K562 (cell line): ENCODE measurements around the gene PPP1R9B. TPM values are rescaled to one million over a fixed set of nuclear protein-coding genes. Genes with fewer than 3 reads are reported as not detected.
A peak's percentile ranks its signal among the peaks of the same experiment; 100 is the strongest.

Source experiments
- ATF1 ChIP-seq, 2 experiments: fragments of 450-650 bp in 1 of 2; IDR thresholded peaks; 2 replicates each; pipeline ENCODE4 v1.6.1; 2016; ENCODE audit warnings: missing compliant biosample characterization in 1 of 2, missing genetic modification characterization in 1 of 2
- CEBPG ChIP-seq, 3 experiments: fragments of 200-800 bp in 1 of 3; sonication (Bioruptor generic) in 1 of 3; sonication (generic) in 1 of 3; formaldehyde crosslinking in 1 of 3; IDR thresholded peaks in 2 of 3; conservative IDR thresholded peaks in 1 of 3; 2 replicates each; pipeline versions ENCODE4 v1.6.1 to v1.8.0; 2016 to 2022; ENCODE audit warnings: missing compliant biosample characterization in 2 of 3, missing genetic modification characterization in 2 of 3, mild to moderate bottlenecking in 1 of 3, missing genetic modification reagents in 1 of 3
- COPS2 ChIP-seq: fragments of 450-650 bp; conservative IDR thresholded peaks from 2 replicates; pipeline ENCODE4 v1.6.1; 2016; ENCODE audit warnings: mild to moderate bottlenecking, moderate library complexity
- E2F3 ChIP-seq: fragments of 250-450 bp; sonication (Bioruptor Pico); IDR thresholded peaks from 2 replicates; pipeline ENCODE4 v1.4.0; 2020; ENCODE audit warnings: mild to moderate bottlenecking
- FOXP1 ChIP-seq: sonication (generic); formaldehyde crosslinking; IDR thresholded peaks from 2 replicates; pipeline ENCODE4 v1.8.0; 2022; ENCODE audit warnings: mild to moderate bottlenecking, missing genetic modification reagents
- HCFC1 ChIP-seq: IDR thresholded peaks from 2 replicates; pipeline ENCODE4 v1.6.1; 2012; ENCODE audit warnings: low read depth, low read length, improper control_type of control experiment
- HDGF ChIP-seq: fragments of 450-650 bp; IDR thresholded peaks from 2 replicates; pipeline ENCODE4 v1.6.1; 2016
- MAZ ChIP-seq, 2 experiments: fragments of 450-650 bp in 1 of 2; sonication (generic) in 1 of 2; formaldehyde crosslinking; IDR thresholded peaks in 1 of 2; conservative IDR thresholded peaks in 1 of 2; 2 replicates each; pipeline versions ENCODE4 v1.4.0 to v1.5.0; 2020; ENCODE audit warnings: mild to moderate bottlenecking in 1 of 2, missing genetic modification reagents in 1 of 2
- SP1 ChIP-seq: sonication (generic); formaldehyde crosslinking; IDR thresholded peaks from 2 replicates; pipeline ENCODE4 v1.8.1; 2022; ENCODE audit warnings: mild to moderate bottlenecking, missing genetic modification reagents
- TBL1XR1 ChIP-seq, 2 experiments: IDR thresholded peaks; 2 replicates each; pipeline ENCODE4 v1.6.1; 2012; ENCODE audit warnings: improper control_type of control experiment in 2 of 2, low read length in 2 of 2, mild to moderate bottlenecking in 1 of 2
- U2AF1 ChIP-seq: fragments of 200-400 bp; formaldehyde crosslinking; optimal IDR thresholded peaks from 2 replicates; pipeline ENCODE3; 2017; ENCODE audit warnings: mild to moderate bottlenecking, low read depth, low read length, moderate library complexity
- polyA plus RNA-seq, 8 experiments: library from polyadenylated mRNA; depleted of rRNA in 4 of 8; stranded (reverse) in 5 of 8; unstranded in 3 of 8; fragments of >200 nt; fragmentation: Nextera tagmentation in 2 of 8; fragmentation: Illumina TruSeq in 1 of 8; extraction: Ambion mirVana in 2 of 8; extraction: Trizol in 1 of 8; gene quantifications; 2 replicates each; pipeline versions ENCODE4 v1.2.1 to v1.2.3, GENCODE V29; 2011 to 2014; ENCODE audit warnings: inconsistent platforms in 1 of 8, missing spikeins in 1 of 8
- total RNA-seq, 7 experiments: library from RNA; depleted of rRNA in 6 of 7; stranded (reverse); fragments of >200 nt in 6 of 7; fragmentation: Illumina TruSeq in 2 of 7; extraction: Trizol in 2 of 7; gene quantifications; 2 replicates each; pipeline versions ENCODE4 v1.2.1 to v1.2.3, GENCODE V29; 2011 to 2021; ENCODE audit warnings: low replicate concordance in 1 of 7
- TF ChIP-seq, protein P1 (sequence below), 2 experiments: fragments of 450-650 bp; IDR thresholded peaks; 2 replicates each; pipeline ENCODE4 v1.6.1; 2016
- TF ChIP-seq, protein P2 (sequence below): sonication (generic); formaldehyde crosslinking; IDR thresholded peaks from 2 replicates; pipeline ENCODE4 v1.9.0; 2022; ENCODE audit warnings: mild to moderate bottlenecking, missing genetic modification reagents
- TF ChIP-seq, protein P3 (sequence below), 3 experiments: IDR thresholded peaks in 2 of 3; conservative IDR thresholded peaks in 1 of 3; 2 replicates each; pipeline ENCODE4 v1.5.1; 2011 to 2012; ENCODE audit warnings: low read length in 3 of 3, mild to moderate bottlenecking in 3 of 3, control low read depth in 2 of 3, improper control_type of control experiment in 1 of 3, inconsistent platforms in 1 of 3, low read depth in 1 of 3, mixed read lengths in 1 of 3, moderate library complexity in 1 of 3; ENCODE audit not compliant: insufficient read depth in 2 of 3

The PPP1R9B gene
- total and polyA plus RNA-seq, 9 of the 15 experiments (the other 6 are each of a cell fraction or from before 2014, with no cell fraction given): 0.10 to 63.5 (median 24.7) TPM

DNA sequence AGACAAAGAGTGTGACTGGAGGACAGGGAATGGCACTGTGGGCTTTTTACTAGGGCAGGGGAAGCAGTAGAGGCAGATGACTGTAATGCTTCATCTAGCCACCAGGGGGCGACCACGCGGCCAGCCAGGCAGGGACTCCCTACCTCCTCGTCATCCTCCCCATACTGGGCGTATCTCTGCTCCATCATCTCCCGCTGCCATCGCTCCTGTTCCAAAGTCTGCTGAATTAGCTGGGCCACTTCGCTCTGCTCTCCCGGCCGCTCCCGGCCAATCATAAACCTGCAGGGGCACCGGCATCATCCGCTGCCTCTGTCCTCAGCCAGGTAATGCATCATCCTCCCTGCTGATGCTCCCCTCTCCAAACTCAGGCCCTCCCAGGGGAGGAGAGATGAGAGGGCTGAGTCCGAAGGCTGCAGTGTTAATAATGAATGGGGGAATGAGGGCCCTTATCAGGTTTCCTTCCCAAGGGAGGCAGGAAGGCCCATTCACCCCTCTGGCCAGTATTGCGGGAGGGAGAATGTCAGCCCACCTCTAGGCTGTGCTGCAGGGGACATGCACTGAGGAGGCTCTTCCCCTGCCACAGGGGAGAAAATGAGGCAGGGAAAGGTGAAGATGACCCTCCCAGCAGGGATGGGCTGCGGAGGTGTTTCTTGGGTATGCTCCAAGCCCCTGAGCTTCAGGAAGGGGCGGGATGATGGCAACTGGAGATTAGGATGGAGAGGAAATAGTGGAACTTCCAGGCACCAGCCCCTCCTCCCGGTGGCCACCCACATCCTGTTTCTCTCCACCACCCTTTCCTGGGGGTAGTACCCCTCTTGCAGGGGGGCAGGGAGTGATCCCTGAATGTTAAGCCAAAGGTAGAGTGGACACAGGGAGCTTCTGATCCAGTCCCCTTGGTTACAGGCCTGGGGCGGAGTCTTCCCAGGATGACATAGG lies 10.3 kb downstream of the PPP1R9B start (continued):
- TF ChIP-seq, protein P1, sequence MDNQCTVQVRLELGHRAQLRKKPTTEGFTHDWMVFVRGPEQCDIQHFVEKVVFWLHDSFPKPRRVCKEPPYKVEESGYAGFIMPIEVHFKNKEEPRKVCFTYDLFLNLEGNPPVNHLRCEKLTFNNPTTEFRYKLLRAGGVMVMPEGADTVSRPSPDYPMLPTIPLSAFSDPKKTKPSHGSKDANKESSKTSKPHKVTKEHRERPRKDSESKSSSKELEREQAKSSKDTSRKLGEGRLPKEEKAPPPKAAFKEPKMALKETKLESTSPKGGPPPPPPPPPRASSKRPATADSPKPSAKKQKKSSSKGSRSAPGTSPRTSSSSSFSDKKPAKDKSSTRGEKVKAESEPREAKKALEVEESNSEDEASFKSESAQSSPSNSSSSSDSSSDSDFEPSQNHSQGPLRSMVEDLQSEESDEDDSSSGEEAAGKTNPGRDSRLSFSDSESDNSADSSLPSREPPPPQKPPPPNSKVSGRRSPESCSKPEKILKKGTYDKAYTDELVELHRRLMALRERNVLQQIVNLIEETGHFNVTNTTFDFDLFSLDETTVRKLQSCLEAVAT (IDR thresholded peaks at IDR 0.05): peak in 1 of 2 experiments; percentile 50; a peak in 1 of 4 replicates
- TF ChIP-seq COPS2 (no peak), ATF1 (CRISPR knock-in tag; IDR thresholded peaks at IDR 0.05) (no peak), ATF1 (tag; IDR thresholded peaks at IDR 0.05) (peak; percentile 82), TBL1XR1 (IDR thresholded peaks at IDR 0.05; ENCODE audit: low read length in 2 of 2) (peak in 1 of 2 experiments; percentile 25; a peak in 1 of 4 replicates), FOXP1 (CRISPR knock-in tag) (peak; percentile 48; the same call in 1 of the 2 replicates), CEBPG (CRISPR knock-in tag; IDR thresholded peaks at IDR 0.05) (no peak), CEBPG (tag; conservative IDR thresholded peaks at IDR 0.05 in 1 of 2, IDR thresholded peaks at IDR 0.05 in 1 of 2) (no peak), HDGF (no peak), MAZ (CRISPR knock-in tag; conservative IDR thresholded peaks at IDR 0.05 in 1 of 2, IDR thresholded peaks at IDR 0.05 in 1 of 2) (peak; percentile 61 to 83), E2F3 (CRISPR knock-in tag) (no peak), SP1 (CRISPR knock-in tag) (peak; percentile 32; the same call in 1 of the 2 replicates), HCFC1 (peak; percentile 33; the same call in 1 of the 2 replicates), U2AF1 (no peak)
- TF ChIP-seq, protein P2, sequence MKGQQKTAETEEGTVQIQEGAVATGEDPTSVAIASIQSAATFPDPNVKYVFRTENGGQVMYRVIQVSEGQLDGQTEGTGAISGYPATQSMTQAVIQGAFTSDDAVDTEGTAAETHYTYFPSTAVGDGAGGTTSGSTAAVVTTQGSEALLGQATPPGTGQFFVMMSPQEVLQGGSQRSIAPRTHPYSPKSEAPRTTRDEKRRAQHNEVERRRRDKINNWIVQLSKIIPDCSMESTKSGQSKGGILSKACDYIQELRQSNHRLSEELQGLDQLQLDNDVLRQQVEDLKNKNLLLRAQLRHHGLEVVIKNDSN (CRISPR knock-in tag): peak; percentile 40; the same call in 1 of the 2 replicates
- TF ChIP-seq, protein P3, sequence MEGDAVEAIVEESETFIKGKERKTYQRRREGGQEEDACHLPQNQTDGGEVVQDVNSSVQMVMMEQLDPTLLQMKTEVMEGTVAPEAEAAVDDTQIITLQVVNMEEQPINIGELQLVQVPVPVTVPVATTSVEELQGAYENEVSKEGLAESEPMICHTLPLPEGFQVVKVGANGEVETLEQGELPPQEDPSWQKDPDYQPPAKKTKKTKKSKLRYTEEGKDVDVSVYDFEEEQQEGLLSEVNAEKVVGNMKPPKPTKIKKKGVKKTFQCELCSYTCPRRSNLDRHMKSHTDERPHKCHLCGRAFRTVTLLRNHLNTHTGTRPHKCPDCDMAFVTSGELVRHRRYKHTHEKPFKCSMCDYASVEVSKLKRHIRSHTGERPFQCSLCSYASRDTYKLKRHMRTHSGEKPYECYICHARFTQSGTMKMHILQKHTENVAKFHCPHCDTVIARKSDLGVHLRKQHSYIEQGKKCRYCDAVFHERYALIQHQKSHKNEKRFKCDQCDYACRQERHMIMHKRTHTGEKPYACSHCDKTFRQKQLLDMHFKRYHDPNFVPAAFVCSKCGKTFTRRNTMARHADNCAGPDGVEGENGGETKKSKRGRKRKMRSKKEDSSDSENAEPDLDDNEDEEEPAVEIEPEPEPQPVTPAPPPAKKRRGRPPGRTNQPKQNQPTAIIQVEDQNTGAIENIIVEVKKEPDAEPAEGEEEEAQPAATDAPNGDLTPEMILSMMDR (IDR thresholded peaks at IDR 0.05 in 2 of 3, conservative IDR thresholded peaks at IDR 0.05 in 1 of 3; ENCODE audit: insufficient read depth in 2 of 3, low read depth in 1 of 3, low read length in 3 of 3): peak; percentile 94 to 95 (median 95)
